HG02610 (cell line): ENCODE data around the gene PLXNA2.

Source experiments
- ATAC-seq: cut with Tn5 transposase; IDR thresholded peaks from one replicate; pipeline ENCODE4 v1.9.1; 2021; ENCODE audit warnings: mild to moderate bottlenecking, moderate library complexity; ENCODE audit not compliant: unreplicated experiment

The PLXNA2 gene

DNA sequence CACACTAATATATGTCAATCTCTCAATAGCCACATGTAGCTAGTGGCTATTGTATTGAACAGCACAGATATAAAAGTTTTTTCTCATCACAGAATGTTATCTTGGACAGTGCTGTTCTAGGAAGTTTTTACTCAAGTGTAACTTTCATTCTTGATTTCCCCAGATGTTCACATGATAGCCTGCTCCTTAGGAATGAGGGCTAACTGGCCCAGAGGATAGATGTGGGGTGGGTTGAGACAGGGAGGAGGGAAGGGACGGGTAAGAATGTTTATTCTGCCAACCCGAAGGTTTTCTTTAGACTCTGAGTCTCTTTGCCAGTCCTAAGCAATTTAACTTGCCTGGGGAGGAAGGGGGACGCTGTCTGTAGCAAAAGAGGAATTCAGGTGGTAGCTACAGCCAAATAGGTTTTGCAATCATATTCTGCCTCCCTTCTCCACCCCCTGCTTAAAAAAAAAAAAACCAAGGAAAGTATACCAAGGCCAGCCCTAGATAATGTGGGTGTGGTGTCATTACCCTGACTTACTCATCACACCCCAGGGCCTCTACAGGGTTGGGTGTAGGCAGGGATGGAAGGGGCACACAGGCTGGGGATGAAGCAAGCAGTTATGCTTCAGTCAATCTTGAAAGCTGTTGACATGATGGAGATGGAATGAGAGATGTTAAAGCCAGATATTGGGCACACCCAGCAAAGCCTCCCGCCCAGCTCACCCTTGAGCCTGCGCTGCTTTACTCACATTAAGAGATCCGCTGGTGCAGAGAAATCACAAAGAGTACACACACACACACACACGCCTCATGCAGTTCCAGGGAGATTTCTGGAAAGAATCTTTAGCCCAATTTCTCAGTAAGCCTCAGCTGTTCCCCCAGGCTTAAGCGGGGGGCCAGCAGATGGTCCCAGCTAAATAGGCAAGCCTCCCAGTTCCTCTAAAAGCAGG is 59.9 kb downstream of the PLXNA2 start:
- no peak for ATAC-seq

DNA sequence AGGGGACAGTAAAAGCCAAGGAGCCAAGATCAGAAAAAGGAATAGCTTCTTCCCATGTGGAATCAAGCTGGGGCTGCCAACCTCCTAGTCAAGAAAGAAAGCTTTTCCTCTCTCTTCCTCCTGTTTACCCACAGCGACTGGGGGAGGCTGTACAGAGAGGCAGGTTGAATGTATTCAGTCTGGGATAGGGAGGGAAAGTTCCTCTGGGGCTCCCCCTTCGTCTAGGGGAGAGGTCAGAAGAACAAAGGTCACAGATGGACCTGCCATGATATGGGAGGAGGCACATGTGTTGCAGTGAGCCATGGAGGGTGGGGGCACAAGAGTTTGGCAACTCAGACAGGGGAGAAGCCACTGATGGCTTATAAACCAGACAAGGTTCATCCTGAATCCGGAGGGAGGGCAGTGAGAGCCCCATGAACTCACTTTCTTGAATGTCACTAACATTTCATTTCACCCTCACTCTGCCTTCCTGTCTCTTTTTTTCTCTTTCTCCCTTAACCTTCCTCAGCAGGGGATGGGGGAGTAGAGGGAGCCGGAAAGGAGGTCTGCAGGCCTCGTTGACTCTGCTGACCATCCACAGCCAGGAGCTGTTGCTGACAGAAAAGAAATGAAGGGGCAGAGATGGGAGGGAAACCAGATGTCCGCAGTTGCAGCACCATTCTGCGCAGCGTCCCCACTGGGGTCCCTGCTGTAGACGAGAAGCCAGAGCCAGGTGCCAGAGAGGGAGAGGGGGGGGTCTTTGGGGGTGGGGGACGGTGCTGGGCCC is 61.1 kb downstream of the PLXNA2 start:
- ATAC-seq, result no peak

DNA sequence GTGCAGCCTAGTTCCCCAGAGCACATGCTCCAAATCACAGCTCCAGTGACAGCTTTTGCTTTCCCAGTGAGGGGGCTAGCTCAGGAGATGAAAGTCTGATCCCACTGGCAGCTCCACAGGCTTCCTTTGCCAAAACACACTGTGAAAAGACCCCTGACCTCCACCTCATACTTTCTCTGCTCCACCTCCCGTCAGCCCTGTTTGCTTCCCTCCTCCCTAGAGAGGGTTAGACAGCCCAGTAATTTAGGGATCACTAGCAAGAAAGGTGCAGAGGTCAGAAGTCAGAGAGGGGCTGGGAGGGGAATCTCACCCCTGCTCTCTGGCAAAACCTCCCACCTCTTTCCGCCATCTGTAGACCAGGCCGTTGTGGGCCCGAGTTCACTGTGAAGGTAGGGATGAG is 62.8 kb downstream of the PLXNA2 start:
- no peak for ATAC-seq

DNA sequence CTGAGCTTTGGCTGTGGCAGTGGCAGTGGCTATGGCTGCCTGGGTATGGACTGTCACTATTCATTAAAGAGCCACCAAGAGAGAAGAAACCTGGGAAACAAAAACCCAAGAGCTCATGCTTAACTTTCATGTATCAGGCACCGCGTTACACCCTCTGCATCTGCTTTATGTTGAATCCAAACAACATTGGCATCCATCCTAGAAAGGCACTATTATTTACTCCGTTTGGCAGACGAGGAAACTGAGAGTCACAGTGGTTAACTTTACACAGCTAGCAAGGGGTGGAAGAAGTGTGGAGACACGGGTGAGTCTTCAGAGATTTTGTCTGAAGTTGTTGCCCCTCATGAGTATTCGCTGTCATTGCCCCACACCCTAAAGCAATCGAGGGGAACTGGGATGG is 63.8 kb downstream of the PLXNA2 start:
- no peak for ATAC-seq

DNA sequence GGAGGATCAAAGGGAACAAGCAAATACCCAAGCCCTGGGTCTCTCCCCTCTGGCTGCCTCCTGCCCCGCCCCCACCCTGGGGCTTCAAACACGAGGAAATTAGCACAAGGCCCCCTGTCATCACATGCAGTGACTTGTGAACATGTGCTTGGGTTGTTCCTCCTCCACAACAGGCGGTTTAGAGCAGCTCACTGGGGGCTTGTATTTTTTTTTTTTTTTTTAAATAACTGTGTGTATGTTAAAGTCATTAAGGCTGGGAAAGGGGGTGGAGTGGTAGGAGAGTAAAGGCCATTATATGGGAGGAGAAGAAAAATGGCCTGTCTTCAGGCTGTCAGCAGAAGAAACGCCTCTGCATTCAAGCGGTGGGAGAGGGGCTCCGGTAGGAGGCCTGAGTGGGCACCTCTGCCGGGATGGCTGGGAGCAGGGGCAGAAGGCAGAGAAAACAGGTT is 64.2 kb downstream of the PLXNA2 start:
- ATAC-seq, result no peak

- ATAC-seq, result no peak
Measured at GRCh38 chr1:208179263-208179816, 64.8 kb downstream of the PLXNA2 start.

DNA sequence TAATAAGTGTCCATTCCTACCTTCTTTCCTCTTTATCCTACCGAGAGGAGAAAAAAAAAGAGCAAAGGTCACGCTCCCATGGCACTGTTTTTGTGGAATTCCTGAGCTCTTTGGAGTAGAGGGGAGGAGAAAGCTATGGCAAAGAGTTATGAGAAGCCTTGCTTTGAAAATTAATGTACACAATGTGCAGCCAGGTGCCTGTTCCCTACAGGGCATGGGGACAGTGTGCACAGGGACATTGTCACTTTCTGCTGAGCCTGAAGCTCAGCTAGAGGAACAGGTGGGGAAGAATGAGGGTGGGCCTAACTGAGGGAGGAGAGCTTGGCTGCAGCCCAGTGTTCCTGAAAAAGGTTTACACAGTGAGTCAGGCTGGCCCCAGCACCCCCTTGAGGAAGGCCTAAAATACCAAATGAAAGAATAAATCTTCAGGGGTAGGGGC is 66.1 kb downstream of the PLXNA2 start:
- no peak for ATAC-seq

DNA sequence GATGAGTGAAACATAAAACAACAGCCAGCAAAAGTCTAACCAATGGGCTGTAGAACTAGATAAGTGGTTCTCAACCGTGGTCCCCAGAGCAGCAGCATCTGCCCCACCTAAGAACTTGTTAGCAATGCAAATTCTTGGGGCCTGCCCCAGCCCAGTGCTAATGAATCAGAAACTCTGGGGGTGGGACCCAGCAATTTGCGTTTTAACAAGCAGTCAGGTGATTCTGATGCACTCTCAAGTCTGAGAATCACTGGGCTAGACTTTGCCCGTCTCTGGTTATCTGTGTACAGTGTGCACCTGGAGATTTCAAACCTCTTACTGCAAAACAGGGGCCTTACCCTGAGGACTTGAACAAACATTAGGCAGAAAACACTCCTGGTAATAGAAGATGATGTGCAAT is 66.5 kb downstream of the PLXNA2 start:
- ATAC-seq, result peak; percentile 57

DNA sequence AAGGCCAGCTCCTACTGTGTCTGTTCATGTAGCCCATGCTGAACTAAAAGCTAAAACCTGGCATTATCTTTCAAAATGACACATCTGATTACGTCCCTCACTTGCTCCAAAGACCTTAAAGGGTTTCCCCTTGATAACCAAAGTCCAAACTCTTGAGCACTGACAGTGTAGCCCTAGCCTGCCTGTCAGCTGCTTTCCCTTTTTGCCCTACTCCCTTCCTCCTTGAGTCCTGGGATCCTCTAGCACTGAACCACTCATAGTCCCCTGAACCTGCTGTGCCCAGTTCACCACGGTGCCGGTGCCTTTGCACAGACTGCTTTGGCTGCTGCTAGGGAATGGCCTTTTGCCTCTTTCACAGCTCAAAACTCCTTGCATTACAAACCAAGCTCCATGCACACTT is 67.5 kb downstream of the PLXNA2 start:
- ATAC-seq, result no peak

DNA sequence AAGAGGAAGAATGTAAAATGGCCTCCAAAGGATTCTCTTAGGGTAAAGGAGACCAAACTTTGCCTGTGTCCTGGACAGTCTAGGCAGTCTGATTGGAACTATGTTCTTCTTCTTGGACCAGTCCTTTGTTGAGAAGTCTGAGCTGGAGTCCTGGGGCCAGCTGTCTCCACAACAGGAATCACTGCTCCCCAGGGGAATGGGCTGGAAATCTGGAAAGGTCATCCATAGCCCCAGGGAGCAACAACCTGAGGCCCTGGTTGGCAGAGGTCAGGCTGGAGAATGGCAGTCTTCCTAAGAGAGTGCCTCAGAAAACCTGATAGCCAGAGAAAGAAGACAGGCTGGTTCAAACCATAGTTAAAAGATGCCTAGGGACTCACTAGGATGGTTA is 68.7 kb downstream of the PLXNA2 start:
- no peak for ATAC-seq

DNA sequence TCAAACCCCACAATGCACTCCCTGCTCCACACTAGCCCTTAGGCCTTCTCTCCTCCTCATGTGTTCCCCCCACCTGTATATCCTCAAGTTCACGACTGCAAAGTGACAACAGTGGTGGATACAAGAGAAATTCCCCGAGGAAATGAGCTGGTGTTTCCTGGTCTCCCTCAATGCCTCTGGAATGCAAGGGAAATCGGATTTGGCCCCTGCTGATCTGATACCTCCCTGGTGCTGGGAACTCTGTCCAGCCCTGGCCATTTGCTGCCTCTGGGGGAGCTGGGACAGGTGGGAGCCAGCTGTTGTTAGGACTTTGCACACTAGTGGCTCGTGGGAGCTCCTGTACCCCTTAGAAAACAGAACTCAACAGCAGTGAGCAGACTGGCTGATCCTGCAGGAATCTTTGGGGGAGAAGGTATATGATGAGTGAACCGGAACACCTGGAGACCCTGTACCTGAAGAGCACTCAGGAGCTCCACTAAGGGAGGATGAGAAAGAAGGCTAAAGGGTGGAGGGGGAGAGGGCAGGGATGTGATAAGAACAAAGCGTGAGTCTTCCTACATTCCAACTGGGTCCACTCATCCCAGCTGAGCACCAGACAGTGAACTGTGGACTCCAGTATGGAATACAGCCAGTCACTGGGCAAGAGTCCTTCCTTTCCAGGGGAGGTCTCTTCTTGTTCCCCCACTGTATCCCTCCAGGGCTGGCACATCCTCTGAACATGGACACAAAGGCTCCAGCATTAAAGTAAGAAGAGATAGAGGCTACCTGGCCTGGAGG is 69.3 kb downstream of the PLXNA2 start:
- no peak for ATAC-seq

GRCh38 chr1:208174200-208174599 is 70.0 kb downstream of the PLXNA2 start:
- no peak for ATAC-seq

DNA sequence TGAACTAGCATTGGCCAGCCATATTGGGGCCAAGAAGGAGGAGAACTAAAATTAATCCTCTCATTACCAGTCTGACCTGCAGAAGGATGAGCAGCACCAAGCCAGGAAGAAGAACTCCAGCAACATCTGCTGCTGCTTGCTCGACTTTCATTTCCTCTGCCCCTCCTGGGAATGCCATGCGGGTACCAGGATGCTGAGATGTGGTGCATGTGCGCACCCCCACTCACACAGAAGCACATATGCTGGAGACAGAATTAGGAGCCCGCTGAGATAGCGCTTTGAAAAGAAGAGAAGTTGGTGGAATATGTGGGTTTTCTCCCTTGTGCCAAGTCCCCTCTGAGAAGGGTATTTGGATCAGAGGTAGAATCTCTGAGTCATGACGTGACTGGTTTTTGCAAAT is 70.4 kb downstream of the PLXNA2 start:
- ATAC-seq, result no peak

DNA sequence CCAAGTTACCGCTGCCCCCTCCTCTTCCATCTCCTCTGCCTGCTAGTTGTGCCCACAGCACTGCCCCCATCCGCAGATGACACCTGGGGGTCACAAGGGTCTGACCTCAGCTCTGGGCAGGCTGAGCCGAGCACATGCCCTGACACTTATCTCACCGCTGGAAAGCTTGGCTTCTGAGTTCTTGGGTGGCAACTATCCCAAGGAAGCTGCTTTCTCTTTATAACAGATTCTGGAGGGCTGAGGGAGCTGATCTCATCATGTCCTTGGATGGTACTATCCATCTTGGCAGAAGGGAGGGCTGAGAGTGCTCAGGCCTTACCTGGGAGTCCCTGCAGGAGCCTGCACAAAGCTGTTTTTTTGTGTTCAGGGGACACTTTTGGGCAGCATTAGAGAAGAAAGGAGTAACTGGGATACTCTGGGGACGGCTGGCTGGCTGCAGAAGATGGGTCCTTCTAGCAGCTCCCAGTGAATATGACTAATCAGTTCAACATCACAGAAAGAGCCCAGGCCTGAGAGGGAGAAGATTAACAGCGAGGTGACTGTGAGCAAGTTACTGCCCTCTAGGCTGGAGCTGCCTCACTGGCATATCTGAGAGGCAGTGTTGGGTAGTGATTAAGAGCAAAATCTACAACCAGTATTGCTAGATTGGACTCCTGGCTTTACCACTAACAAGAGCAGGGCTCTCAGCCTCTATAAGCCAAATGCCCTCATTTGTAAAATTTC is 71.6 kb downstream of the PLXNA2 start:
- ATAC-seq, result no peak

GRCh38 chr1:208171616-208172422 is 72.4 kb downstream of the PLXNA2 start:
- no peak for ATAC-seq

DNA sequence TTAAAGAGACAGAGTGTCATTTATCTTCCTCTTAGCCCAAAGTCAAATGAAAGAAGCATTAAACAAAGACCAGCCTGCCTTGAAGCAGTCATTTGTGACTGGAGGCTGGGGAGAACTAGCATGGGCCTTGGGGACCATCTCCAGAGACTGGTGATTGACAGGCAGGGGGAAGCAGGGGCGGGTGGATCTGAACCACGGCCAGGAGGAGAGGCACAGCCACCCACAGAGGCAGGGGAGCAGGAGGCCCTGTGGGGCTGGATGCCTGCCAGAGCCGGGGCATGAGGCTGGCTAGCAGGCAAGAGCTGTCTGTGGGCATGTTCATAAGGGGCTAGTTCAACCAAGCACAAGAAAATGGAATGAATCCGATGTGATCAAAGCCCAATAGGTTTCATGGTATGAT is 73.9 kb downstream of the PLXNA2 start:
- ATAC-seq, result no peak

DNA sequence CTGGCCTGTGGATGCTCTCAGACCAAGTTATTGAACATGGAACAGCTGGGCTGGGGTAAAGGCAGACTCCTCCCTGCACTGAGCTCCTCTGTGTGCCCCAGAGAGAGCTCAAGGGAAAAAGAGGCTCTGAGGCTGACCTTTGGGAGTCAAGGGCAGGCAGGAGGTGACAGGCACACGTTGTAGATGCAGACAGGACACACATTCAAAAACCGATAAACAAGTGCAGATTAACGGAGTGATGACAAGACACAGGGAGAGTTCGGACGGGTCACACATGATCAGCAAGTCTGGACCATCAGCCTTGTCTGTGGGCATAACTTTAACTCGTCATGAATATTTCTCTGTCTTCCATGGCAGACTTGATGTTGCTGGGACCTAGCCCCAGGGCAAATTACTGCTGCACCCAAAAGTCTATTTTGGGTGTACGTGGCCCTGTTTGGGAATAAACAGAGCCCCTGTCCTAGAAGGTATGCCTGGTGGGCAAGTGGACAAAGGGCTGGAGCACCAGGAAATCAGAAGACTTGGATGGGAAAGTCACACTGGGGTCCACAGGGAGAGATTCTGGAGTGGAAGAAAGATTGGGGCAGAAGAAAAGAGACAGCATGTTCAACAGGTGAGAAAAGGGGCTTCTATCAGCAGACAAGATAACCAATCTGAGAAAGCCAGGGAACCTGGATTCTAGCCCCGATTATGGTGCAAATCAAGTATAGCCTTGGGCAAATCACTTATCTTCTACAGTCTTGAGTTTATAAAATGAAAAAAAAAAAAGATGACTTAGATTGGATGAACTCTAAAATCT is 74.9 kb downstream of the PLXNA2 start:
- no peak for ATAC-seq

- ATAC-seq, result no peak
Measured at GRCh38 chr1:208167261-208167869, 76.8 kb downstream of the PLXNA2 start.
